Measurements from ENCODE around the gene MEG3.

Gene MEG3

GRCh38 chr14:100824901-100825712, 811 bp upstream of the MEG3 start:
- Histone ChIP-seq H3K27me3 (ENCODE audit: control insufficient read depth, low read length) (no peaks in the 10 kb centered on the region), H3K4me2 (ENCODE audit: low read length) (no peak overlapping the region), H3F3A (ENCODE audit: control insufficient read depth, insufficient read depth) (no peaks in the 10 kb centered on the region), H3K9me3 (ENCODE audit: control insufficient read depth, insufficient read depth, low read length) (no peaks in the 10 kb centered on the region; the same call in 1 of the 2 replicates), H3K27ac (ENCODE audit: low read depth, low read length) (no peak overlapping the region), H3K79me2 (ENCODE audit: control insufficient read depth, low read length) (no peaks in the 10 kb centered on the region), H3K9me2 (replicated peaks; ENCODE audit: control insufficient read depth, low read length) (no peaks in the 10 kb centered on the region), H3K4me1 (ENCODE audit: control insufficient read depth, low read length) (no peaks in the 10 kb centered on the region), H3K36me3 (ENCODE audit: control insufficient read depth, low read length) (no peaks in the 10 kb centered on the region), H4K20me1 (ENCODE audit: control insufficient read depth, insufficient read depth, low read depth, low read length) (no peaks in the 10 kb centered on the region), H3K4me3 (ENCODE audit: low read length) (no peak overlapping the region)
- TF ChIP-seq EZH2phosphoT487 (IDR thresholded peaks at IDR 0.05; ENCODE audit: borderline replicate concordance, low read length) (no peak), CTCF (IDR thresholded peaks at IDR 0.05; ENCODE audit: low read depth, low read length, poor library complexity, severe bottlenecking) (no peak)

- H3K79me2 ChIP-seq (ENCODE audit: control insufficient read depth, low read length): no peaks in the 10 kb centered on the region
- no peak for TF ChIP-seq EZH2phosphoT487 (IDR thresholded peaks at IDR 0.05; ENCODE audit: borderline replicate concordance, low read length)
- no peak for TF ChIP-seq CTCF (IDR thresholded peaks at IDR 0.05; ENCODE audit: low read depth, low read length, poor library complexity, severe bottlenecking)
- H3K4me2 ChIP-seq (ENCODE audit: low read length): no peak overlapping the region
- H3K36me3 ChIP-seq (ENCODE audit: control insufficient read depth, low read length): no peaks in the 10 kb centered on the region
- no peaks in the 10 kb centered on the region for H3K27me3 ChIP-seq (ENCODE audit: control insufficient read depth, low read length)
- H3K9me3 ChIP-seq (ENCODE audit: control insufficient read depth, insufficient read depth, low read length): no peaks in the 10 kb centered on the region; the same call in 1 of the 2 replicates
- H3K4me3 ChIP-seq (ENCODE audit: low read length): no peak overlapping the region
- no peaks in the 10 kb centered on the region for H4K20me1 ChIP-seq (ENCODE audit: control insufficient read depth, insufficient read depth, low read depth, low read length)
- no peaks in the 10 kb centered on the region for H3K4me1 ChIP-seq (ENCODE audit: control insufficient read depth, low read length)
- H3K9me2 ChIP-seq (replicated peaks; ENCODE audit: control insufficient read depth, low read length): no peaks in the 10 kb centered on the region
- no peaks in the 10 kb centered on the region for H3F3A ChIP-seq (ENCODE audit: control insufficient read depth, insufficient read depth)
- H3K27ac ChIP-seq (ENCODE audit: low read depth, low read length): no peak overlapping the region
These were observed 628 bp downstream of the MEG3 start for GRCh38 chr14:100826391-100827100.

- no peaks in the 10 kb centered on the region for H3K36me3 ChIP-seq (ENCODE audit: control insufficient read depth, low read length)
- no peak overlapping the region for H3K4me3 ChIP-seq (ENCODE audit: low read length)
- H3K4me1 ChIP-seq (ENCODE audit: control insufficient read depth, low read length): no peaks in the 10 kb centered on the region
- no peaks in the 10 kb centered on the region; the same call in 1 of the 2 replicates for H3K9me3 ChIP-seq (ENCODE audit: control insufficient read depth, insufficient read depth, low read length)
- H3K27me3 ChIP-seq (ENCODE audit: control insufficient read depth, low read length): no peaks in the 10 kb centered on the region
- no peak overlapping the region for H3K4me2 ChIP-seq (ENCODE audit: low read length)
- H3F3A ChIP-seq (ENCODE audit: control insufficient read depth, insufficient read depth): no peaks in the 10 kb centered on the region
- TF ChIP-seq EZH2phosphoT487 (IDR thresholded peaks at IDR 0.05; ENCODE audit: borderline replicate concordance, low read length) (no peak), CTCF (IDR thresholded peaks at IDR 0.05; ENCODE audit: low read depth, low read length, poor library complexity, severe bottlenecking) (no peak)
- H4K20me1 ChIP-seq (ENCODE audit: control insufficient read depth, insufficient read depth, low read depth, low read length): no peaks in the 10 kb centered on the region
- H3K9me2 ChIP-seq (replicated peaks; ENCODE audit: control insufficient read depth, low read length): no peaks in the 10 kb centered on the region
- H3K79me2 ChIP-seq (ENCODE audit: control insufficient read depth, low read length): no peaks in the 10 kb centered on the region
- H3K27ac ChIP-seq (ENCODE audit: low read depth, low read length): no peak overlapping the region
These were observed 1.4 kb downstream of the MEG3 start for GRCh38 chr14:100827101-100828021.

Data from DOHH2 (cell line).